GM12865 (cell line): Measurements from ENCODE around the gene CHST11.
"Not testable (repeated sequence)": the region's sequence is repeated elsewhere in the genome, so short reads cannot be mapped to it uniquely, and the experiment has no call there.

Source experiments
- DNase-seq: peaks from one replicate; pipeline ENCODE4 v3.0.0; 2010; ENCODE audit warnings: low read depth
- H3K4me3 ChIP-seq: 2 replicates; pipeline ENCODE4 v1.5.1; 2011; ENCODE audit warnings: mild to moderate bottlenecking, low read depth, low read length, control low read depth
- TF ChIP-seq, protein P1 (sequence below): IDR thresholded peaks from 2 replicates; pipeline ENCODE4 v1.5.1; 2011; ENCODE audit warnings: low read length, control low read depth, low read depth, inconsistent platforms; ENCODE audit not compliant: insufficient read depth; ENCODE audit errors: missing control alignments

Gene CHST11

DNA sequence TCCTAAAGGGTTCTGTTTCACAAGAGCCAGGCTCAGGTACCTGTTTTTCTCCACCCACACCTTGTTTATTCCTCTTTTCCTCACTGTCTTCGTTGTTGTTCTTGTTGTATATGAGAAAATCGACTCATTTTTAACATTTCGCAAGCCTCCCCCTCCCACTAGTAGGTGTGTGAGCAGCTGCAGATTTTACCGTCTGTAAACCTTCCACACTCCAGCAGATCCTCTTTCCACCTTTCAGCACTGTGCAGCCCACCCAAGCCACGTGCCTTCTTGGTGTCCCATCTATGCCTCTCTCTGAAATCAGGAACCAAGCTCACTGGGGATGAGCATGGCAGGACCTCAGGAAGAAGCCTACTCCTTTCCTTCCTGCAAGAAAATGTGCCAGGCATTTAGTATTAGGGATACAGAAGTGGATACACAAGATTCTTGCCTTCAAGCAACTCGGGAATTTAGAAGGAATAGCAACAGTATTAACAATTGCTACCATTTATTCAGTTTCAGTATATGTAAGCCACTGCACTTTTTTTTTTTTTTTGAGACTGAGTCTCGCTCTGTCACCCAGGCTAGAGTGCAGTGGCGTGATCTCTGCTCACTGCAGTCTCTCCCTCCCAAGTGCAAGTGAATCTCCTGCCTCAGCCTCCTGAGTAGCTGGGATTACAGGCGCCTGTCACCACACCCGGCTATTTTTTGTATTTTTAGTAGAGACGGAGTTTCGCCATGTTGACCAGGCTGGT, 113.6 kb downstream of the CHST11 start:
- TF ChIP-seq, protein P1, sequence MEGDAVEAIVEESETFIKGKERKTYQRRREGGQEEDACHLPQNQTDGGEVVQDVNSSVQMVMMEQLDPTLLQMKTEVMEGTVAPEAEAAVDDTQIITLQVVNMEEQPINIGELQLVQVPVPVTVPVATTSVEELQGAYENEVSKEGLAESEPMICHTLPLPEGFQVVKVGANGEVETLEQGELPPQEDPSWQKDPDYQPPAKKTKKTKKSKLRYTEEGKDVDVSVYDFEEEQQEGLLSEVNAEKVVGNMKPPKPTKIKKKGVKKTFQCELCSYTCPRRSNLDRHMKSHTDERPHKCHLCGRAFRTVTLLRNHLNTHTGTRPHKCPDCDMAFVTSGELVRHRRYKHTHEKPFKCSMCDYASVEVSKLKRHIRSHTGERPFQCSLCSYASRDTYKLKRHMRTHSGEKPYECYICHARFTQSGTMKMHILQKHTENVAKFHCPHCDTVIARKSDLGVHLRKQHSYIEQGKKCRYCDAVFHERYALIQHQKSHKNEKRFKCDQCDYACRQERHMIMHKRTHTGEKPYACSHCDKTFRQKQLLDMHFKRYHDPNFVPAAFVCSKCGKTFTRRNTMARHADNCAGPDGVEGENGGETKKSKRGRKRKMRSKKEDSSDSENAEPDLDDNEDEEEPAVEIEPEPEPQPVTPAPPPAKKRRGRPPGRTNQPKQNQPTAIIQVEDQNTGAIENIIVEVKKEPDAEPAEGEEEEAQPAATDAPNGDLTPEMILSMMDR: no peak
- peak; percentile 28 for DNase-seq
- H3K4me3 ChIP-seq: peak overlapping the region; percentile 6

DNA sequence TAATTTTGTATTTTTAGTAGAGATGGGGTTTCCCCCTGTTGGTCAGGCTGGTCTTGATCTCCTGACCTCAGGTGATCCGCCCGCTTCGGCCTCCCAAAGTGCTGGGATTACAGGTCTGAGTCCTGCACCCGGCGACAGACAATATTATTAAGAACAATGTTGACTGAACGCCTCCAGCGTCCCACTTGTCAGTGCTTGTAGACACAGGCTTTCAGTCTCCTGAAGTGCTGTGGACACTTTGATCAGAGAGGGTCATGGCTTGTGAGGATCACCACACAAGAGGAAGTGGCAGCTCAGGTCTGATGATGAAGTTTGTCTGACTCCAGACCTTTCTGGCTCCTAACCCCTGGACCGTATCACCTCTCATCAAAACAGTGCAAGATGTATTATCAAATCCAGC, 114.6 kb downstream of the CHST11 start:
- TF ChIP-seq, protein P1: no peak
- peak; percentile 81 for DNase-seq
- H3K4me3 ChIP-seq: no peak overlapping the region

DNA sequence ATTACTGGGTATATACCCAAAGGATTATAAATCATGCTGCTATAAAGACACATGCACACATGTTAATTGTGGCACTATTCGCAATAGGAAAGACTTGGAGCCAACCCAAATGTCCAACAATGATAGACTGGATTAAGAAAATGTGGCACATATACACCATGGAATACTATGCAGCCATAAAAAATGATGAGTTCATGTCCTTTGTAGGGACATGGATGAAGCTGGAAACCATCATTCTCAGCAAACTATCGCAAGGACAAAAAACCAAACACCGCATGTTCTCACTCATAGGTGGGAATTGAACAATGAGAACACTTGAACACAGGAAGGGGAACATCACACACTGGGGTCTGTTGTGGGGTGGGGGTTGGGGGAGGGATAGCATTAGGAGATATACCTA, 117.6 kb downstream of the CHST11 start:
- DNase-seq, H3K4me3 ChIP-seq: not testable (repeated sequence)

GRCh38 chr12:104574758-104575157, 118.0 kb downstream of the CHST11 start:
- DNase-seq, H3K4me3 ChIP-seq: not testable (repeated sequence)

GRCh38 chr12:104575442-104576186, 118.9 kb downstream of the CHST11 start:
- TF ChIP-seq, protein P1: no peak
- DNase-seq: no peak
- H3K4me3 ChIP-seq: no peak overlapping the region

DNA sequence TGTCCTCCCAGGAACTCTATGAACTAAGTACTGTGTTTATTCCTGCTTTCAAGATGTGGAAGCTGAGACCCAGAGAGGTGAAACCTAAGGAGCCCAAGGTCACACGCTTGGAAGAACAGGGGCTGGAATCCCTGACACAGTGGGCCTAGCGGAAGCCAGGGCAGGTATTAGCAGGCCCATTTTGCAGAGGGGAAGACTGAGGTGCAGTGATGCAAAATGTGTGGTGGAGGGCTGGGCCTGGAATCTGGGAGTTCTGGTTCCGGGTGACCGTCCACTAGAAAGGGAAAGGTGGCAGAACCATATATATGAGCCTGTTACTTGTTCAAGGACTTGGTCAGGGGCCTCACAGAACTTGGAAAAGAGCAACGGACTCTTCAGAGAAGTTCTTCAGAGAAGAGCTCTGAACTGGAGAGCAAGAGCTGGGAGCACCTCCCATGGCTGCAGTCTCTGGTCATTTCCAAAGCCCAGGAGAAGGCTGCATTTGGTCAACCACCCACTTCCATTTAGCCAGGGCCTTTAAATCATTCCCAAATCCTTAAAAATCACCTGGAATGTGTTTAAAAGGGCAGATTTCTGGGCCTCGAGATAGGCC, 119.5 kb downstream of the CHST11 start:
- no peak overlapping the region for H3K4me3 ChIP-seq
- TF ChIP-seq, protein P1: no peak

DNA sequence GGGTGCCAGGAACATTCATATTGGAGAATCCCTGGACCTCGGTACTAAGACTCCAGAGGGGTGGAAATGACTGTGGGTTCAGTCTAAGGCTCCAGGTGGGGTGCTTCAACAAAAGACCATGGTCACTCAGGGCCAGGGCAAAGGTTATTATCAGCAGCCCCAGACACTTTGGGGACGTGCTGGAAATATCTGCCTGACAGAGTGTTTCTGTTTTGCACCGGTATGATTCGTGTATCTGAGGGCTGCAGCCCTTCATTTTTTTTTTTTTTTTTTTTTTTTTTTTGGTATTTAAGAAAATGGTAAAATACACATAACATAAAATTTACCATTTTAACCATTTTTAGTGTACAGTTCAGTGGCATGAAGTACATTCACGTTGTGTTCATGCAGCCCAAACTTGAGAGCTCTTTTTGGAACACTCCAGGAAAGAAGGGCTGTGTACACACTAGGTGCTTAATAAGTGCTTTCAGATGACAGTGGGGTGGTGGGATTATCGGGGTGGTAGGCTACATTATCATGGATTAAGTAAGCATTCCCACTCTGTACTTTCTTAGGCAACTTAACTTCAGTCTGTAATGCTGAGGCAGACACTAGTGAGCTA, 120.3 kb downstream of the CHST11 start:
- TF ChIP-seq, protein P1: no peak
- DNase-seq: no peak

More for the DNA sequence above, 119.5 kb downstream of the CHST11 start:
- DNase-seq: no peak

More for the DNA sequence above, 120.3 kb downstream of the CHST11 start:
- H3K4me3 ChIP-seq: no peak overlapping the region
